MM.1S (cell line): ENCODE data around the gene TKT.

Experiments used
- DNase-seq: peaks from one replicate; pipeline ENCODE4 v3.0.0-alpha.2; 2015
- H2AFZ ChIP-seq: fragments of 300-600 bp; sonication (generic); 2 replicates; pipeline ENCODE4 v1.6.0; 2016; ENCODE audit warnings: antibody characterized with exemption, low read length
- H3F3A ChIP-seq: fragments of 300-600 bp; sonication (generic); 2 replicates; pipeline ENCODE4 v1.6.1; 2016; ENCODE audit warnings: mild to moderate bottlenecking, antibody characterized with exemption, low read length, moderate library complexity, mixed read lengths; ENCODE audit not compliant: insufficient read depth
- H3K27ac ChIP-seq: fragments of 300-600 bp; sonication (generic); 2 replicates; pipeline ENCODE4 v1.5.1; 2016; ENCODE audit warnings: mild to moderate bottlenecking, low read length
- H3K27me3 ChIP-seq: fragments of 300-600 bp; sonication (generic); replicated peaks from 2 replicates; pipeline ENCODE4 v1.6.0; 2016; ENCODE audit warnings: low read length; ENCODE audit not compliant: insufficient read depth
- H3K36me3 ChIP-seq: fragments of 300-600 bp; sonication (generic); replicated peaks from 2 replicates; pipeline ENCODE4 v1.6.1; 2016; ENCODE audit warnings: mild to moderate bottlenecking, low read length, mixed read lengths; ENCODE audit not compliant: insufficient read depth
- H3K4me1 ChIP-seq: fragments of 300-600 bp; sonication (generic); 2 replicates; pipeline ENCODE4 v1.6.1; 2016; ENCODE audit warnings: low read length, mixed read lengths
- H3K4me2 ChIP-seq: fragments of 300-600 bp; sonication (generic); 2 replicates; pipeline ENCODE4 v1.6.0; 2016; ENCODE audit warnings: low read depth, low read length
- H3K4me3 ChIP-seq: fragments of 300-600 bp; sonication (generic); 2 replicates; pipeline ENCODE4 v1.5.1; 2016; ENCODE audit warnings: low read length, mixed read lengths
- H3K79me2 ChIP-seq: fragments of 300-600 bp; sonication (generic); 2 replicates; pipeline ENCODE4 v1.6.1; 2016; ENCODE audit warnings: mixed run types, low read length, mixed read lengths
- H3K9ac ChIP-seq: fragments of 300-600 bp; sonication (generic); 2 replicates; pipeline ENCODE4 v1.6.1; 2016; ENCODE audit warnings: low read length, mixed read lengths
- H3K9me2 ChIP-seq: fragments of 300-600 bp; sonication (generic); replicated peaks from 2 replicates; pipeline ENCODE4 v1.6.1; 2016; ENCODE audit warnings: mild to moderate bottlenecking, low read length, mixed read lengths; ENCODE audit not compliant: insufficient read depth
- H3K9me3 ChIP-seq: fragments of 300-600 bp; sonication (generic); replicated peaks from 2 replicates; pipeline ENCODE4 v1.6.1; 2016; ENCODE audit warnings: mild to moderate bottlenecking, low read length, mixed read lengths; ENCODE audit not compliant: insufficient read depth
- H4K20me1 ChIP-seq: fragments of 300-600 bp; sonication (generic); 2 replicates; pipeline ENCODE4 v1.6.1; 2016; ENCODE audit warnings: mild to moderate bottlenecking, low read length, moderate library complexity, mixed read lengths; ENCODE audit not compliant: insufficient read depth
- CTCF ChIP-seq: fragments of 300-600 bp; sonication (generic); IDR thresholded peaks from 2 replicates; pipeline ENCODE4 v1.5.1; 2016; ENCODE audit warnings: antibody characterized with exemption, low read length, mixed read lengths
- EZH2 ChIP-seq: fragments of 300-600 bp; sonication (generic); optimal IDR thresholded peaks from 2 replicates; pipeline ENCODE3; 2017; ENCODE audit warnings: low read depth, mild to moderate bottlenecking, antibody characterized with exemption, low read length, mixed read lengths
- EZH2phosphoT487 ChIP-seq: fragments of 300-600 bp; sonication (generic); IDR thresholded peaks from 2 replicates; pipeline ENCODE4 v1.6.1; 2018; ENCODE audit warnings: antibody characterized with exemption, low read length

The TKT gene

GRCh38 chr3:53222183-53222901 is 33.5 kb downstream of the TKT start:
- peaks cover 6% of the 10 kb centered on the region for H3K36me3 ChIP-seq
- no peaks in the 10 kb centered on the region for H3K27me3 ChIP-seq
- H3K4me3 ChIP-seq, result no peak overlapping the region
- H3K79me2 ChIP-seq, result 0 out of 2 replicates have a peak, but pooled peaks cover 10% of the 10 kb centered on the region
- peaks cover 13% of the 10 kb centered on the region; the same call in 1 of the 2 replicates for H3F3A ChIP-seq
- no peaks in the 10 kb centered on the region for H3K9me2 ChIP-seq
- H3K4me1 ChIP-seq, result no peaks in the 10 kb centered on the region
- H4K20me1 ChIP-seq, result no peaks in the 10 kb centered on the region
- no peak overlapping the region for H3K4me2 ChIP-seq
- TF ChIP-seq CTCF (no peak), EZH2 (no peak), EZH2phosphoT487 (no peak)
- H3K27ac ChIP-seq, result no peak overlapping the region
- no peak overlapping the region for H3K9ac ChIP-seq
- no peak overlapping the region for H2AFZ ChIP-seq
- H3K9me3 ChIP-seq, result no peaks in the 10 kb centered on the region
- no peak for DNase-seq

- H4K20me1 ChIP-seq, result no peaks in the 10 kb centered on the region
- peaks cover 17% of the 10 kb centered on the region; the same call in 1 of the 2 replicates for H3F3A ChIP-seq
- no peaks in the 10 kb centered on the region for H3K27me3 ChIP-seq
- H3K79me2 ChIP-seq, result 0 out of 2 replicates have a peak, but pooled peaks cover 10% of the 10 kb centered on the region
- no peak for DNase-seq
- no peak overlapping the region for H2AFZ ChIP-seq
- H3K9me3 ChIP-seq, result no peaks in the 10 kb centered on the region
- no peaks in the 10 kb centered on the region for H3K4me1 ChIP-seq
- no peak overlapping the region for H3K27ac ChIP-seq
- H3K36me3 ChIP-seq, result peaks cover 3% of the 10 kb centered on the region
- no peak overlapping the region for H3K4me2 ChIP-seq
- no peak overlapping the region for H3K4me3 ChIP-seq
- no peak for TF ChIP-seq EZH2phosphoT487
- no peak for TF ChIP-seq CTCF
- TF ChIP-seq EZH2, result no peak
- no peaks in the 10 kb centered on the region for H3K9me2 ChIP-seq
- no peak overlapping the region for H3K9ac ChIP-seq
These were observed 34.0 kb downstream of the TKT start for GRCh38 chr3:53221827-53222182.

- no peaks in the 10 kb centered on the region for H3K4me1 ChIP-seq
- TF ChIP-seq EZH2phosphoT487 (no peak), CTCF (no peak), EZH2 (no peak)
- H2AFZ ChIP-seq, result no peak overlapping the region
- H3K9me3 ChIP-seq, result no peaks in the 10 kb centered on the region
- no peak overlapping the region for H3K27ac ChIP-seq
- H4K20me1 ChIP-seq, result no peaks in the 10 kb centered on the region
- no peaks in the 10 kb centered on the region for H3K9me2 ChIP-seq
- peaks cover 18% of the 10 kb centered on the region; the same call in 1 of the 2 replicates for H3F3A ChIP-seq
- no peaks in the 10 kb centered on the region for H3K27me3 ChIP-seq
- no peak overlapping the region for H3K4me2 ChIP-seq
- no peak for DNase-seq
- H3K79me2 ChIP-seq, result 0 out of 2 replicates have a peak, but pooled peaks cover 10% of the 10 kb centered on the region
- H3K36me3 ChIP-seq, result peaks cover 3% of the 10 kb centered on the region; the same call in 1 of the 2 replicates
- no peak overlapping the region for H3K9ac ChIP-seq
- no peak overlapping the region for H3K4me3 ChIP-seq
These were observed 34.5 kb downstream of the TKT start for GRCh38 chr3:53221345-53221744.
